Urinary bladder (tissue), 4 donors: ENCODE results near the gene CGB1. TPM values are rescaled to one million over a fixed set of nuclear protein-coding genes. Genes with fewer than 3 reads are reported as not detected.
A peak's percentile ranks its signal among the peaks of the same experiment; 100 is the strongest.
"Not testable (repeated sequence)": the region's sequence is repeated elsewhere in the genome, so short reads cannot be mapped to it uniquely, and the experiment has no call there.

Source experiments
- DNase-seq: peaks from one replicate; pipeline ENCODE4 v3.0.0-alpha.2; 2015; ENCODE audit errors: extremely low spot score
- H3K27ac ChIP-seq: one replicate; pipeline ENCODE4 v1.5.1; 2013; ENCODE audit warnings: low read depth, mild to moderate bottlenecking, moderate library complexity
- H3K36me3 ChIP-seq: one replicate; pipeline ENCODE4 v1.6.1; 2013; ENCODE audit warnings: mild to moderate bottlenecking, moderate library complexity; ENCODE audit not compliant: insufficient read depth
- H3K4me1 ChIP-seq: one replicate; pipeline ENCODE4 v1.6.1; 2013; ENCODE audit warnings: mild to moderate bottlenecking, moderate library complexity; ENCODE audit not compliant: insufficient read depth
- H3K4me3 ChIP-seq: one replicate; pipeline ENCODE4 v1.5.1; 2013; ENCODE audit warnings: low read depth, low read length
- WGBS: extraction: QIAGEN DNeasy Blood & Tissue Kit; methylation state at CpG from one replicate; pipeline ENCODE4 v1.1.7; 2013; 5-methylcytosine and 5-hydroxymethylcytosine counted together
- polyA plus RNA-seq: library from polyadenylated mRNA; stranded (reverse); fragments of 200-250 nt; gene quantifications from one replicate; pipeline ENCODE4 v1.2.3, GENCODE V29; 2013
- total RNA-seq: library from RNA; depleted of rRNA; stranded (reverse); fragments of >200 nt; gene quantifications from one replicate; pipeline ENCODE4 v1.2.3, GENCODE V29; 2014
- donor health status: healthy with polysubstance abuse.
- donor health status: healthy.

Gene CGB1
- total and polyA plus RNA-seq, 2 donors, result not detected

DNA sequence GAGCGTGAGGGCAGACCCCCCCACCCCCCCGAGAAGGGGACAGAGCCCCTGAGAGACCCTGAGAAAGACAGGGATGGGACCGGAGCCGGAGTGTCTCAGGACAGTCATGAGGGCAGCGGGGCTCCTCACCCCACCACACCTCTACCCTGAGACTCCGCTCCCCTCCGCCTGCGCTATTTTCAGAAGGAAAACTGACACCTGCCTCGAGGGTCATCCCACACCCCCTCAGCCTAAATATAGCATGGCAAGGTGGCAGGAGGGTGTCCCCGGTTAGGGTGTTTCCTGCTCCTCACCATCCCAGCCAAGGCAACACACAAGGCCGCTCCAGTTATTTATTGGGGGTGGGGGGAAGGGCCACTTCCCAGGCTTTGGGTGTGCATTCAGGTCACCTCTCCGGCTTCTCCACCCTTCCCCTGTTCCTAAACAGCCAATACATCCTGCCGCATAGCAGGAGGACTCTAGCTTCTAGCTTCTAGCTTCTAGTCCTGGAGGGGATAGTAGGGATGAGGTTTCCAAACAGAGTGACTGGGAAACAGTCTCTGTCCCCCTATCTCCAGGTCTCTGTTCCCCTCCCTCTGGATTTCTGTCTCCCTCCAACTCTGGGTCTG is 29.3 kb upstream of the CGB1 start:
- no peaks in the 10 kb centered on the region for H3K4me1 ChIP-seq
- no peaks in the 10 kb centered on the region for H3K36me3 ChIP-seq
- 63% methylated on average over 13 of the region's 13 CpGs for WGBS
- no peak overlapping the region for H3K4me3 ChIP-seq
- H3K27ac ChIP-seq, result no peak overlapping the region
- DNase-seq, result no peak

DNA sequence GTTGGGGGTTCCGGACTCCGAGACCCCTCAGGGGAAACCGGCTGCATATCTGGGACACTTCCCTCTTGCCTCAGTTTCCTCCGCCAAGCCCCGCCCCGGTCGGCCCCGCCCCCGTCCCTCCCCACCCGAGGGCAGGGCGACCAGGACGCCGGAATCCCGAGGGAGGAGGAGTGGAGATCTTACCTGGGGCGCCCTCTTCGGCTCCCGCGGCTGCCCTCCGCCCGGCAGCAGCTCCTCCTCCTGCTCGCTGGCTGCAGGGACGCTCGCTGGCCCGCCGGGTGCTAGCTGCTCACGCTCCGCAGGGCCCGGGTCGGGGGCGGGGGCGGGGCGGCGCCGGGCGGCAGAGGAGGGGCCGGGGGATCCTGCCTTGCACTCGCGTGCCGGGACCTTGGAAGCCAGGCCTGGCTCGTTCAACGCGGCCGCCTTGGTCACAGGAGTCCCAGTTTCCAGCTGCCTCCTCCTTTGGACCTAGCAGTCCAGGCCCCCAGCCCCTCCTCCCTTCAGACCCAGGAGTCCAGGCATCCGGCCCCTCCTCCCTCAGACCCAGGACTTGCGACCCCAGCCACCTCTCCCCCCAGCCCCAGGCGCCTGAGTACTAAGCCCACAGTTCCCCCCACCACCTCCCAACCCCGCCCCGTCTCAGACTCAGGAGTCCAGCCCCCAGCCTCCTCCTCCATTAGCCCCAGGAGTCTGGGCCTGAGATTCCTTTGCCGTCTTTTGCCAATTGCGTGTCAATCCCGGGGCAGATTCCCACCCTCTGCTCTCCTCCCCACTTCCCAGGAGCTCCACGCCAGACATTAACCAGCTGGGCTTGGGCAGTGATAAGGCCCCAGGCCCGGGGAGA is 28.3 kb upstream of the CGB1 start, which contains the start of gene NTF4:
TSS of gene NTF4 (minus strand) at position 51 of the 844 bp plus-strand sequence. CDS start 2,821 bp downstream, outside the sequence.
- Histone ChIP-seq H3K4me3 (peak within 1 kb of the TSS; percentile 31), H3K36me3 (no peaks in the 10 kb centered on the region), H3K27ac (no peak within 1 kb of the TSS), H3K4me1 (no peaks in the 10 kb centered on the region)
- WGBS, result 4% methylated on average over 53 of the region's 53 CpGs
- no peak for DNase-seq

DNA sequence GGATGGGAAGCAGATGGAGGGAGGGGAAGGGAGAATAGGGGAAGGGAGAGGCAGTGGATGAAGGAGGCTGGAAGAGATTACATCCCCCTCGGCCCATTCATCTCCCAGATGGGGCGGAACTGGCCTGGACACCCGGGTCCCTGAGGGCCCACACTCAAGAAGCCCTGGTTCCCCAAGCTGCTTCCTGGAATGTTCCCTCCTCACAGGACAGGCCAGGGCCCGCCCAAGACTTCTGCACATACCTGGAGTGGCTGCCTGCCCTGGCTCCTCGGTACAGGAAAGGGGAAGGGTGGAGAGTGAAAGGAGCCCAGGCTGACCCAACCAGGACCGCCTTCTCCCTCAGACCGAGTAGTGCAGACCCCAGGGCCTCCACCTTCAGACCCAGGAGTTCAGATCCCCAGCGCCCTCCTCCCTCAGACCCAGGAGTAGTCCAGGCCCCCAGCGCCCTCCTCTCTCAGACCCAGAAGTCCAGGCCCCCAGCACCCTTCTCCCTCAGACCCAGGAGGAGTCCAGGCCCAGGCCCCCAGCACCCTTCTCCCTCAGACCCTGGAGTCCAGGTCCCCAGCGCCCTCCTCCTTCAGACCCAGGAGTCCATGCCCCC is 27.4 kb upstream of the CGB1 start:
- no peaks in the 10 kb centered on the region for H3K4me1 ChIP-seq
- H3K4me3 ChIP-seq, result no peak overlapping the region
- H3K27ac ChIP-seq, result no peak overlapping the region
- 55% methylated on average over 10 of the region's 10 CpGs for WGBS
- H3K36me3 ChIP-seq, result no peaks in the 10 kb centered on the region
- DNase-seq, result no peak

DNA sequence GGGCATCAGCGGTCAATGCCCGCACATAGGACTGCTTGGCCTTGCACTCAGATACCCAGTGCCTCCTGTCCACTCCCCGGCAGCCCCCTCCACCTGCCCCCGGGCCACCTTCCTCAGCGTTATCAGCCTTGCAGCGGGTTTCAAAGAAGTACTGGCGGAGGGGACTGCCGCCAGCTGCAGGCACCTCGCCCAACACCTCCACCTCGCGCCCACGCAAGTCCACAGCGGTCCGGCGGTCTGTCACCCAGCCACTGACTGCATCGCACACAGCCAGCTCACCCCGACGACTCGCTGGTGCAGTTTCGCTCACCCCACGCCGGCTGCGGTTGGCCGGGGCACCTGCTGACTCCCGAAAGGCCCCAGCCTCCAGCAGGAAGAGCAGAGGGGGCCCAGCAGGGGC is 24.8 kb upstream of the CGB1 start:
- WGBS, result 77% methylated on average over 25 of the region's 25 CpGs
- H3K27ac ChIP-seq, result no peak overlapping the region
- DNase-seq, result no peak
- no peaks in the 10 kb centered on the region for H3K36me3 ChIP-seq
- no peak overlapping the region for H3K4me3 ChIP-seq
- no peaks in the 10 kb centered on the region for H3K4me1 ChIP-seq

DNA sequence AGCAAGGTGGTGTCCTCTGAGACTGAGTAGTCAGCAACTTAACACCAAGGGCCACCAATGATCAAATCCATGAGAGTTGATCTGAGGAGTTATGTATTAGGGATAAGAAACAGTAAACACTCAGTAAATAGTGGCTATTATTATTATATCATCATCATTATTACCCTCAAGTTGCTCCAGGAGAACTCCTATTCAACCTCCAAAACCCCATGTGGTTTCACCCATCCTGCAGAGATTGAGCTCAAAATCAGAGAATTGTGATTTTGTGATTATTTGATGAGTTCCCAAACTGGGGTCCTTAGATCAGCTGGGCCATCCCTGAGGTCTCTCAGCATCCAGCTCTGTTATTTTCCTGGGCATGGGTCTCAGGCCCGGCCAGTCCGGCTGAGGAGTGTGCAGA is 24.3 kb upstream of the CGB1 start:
- H3K36me3 ChIP-seq, result no peaks in the 10 kb centered on the region
- H3K4me1 ChIP-seq, result no peaks in the 10 kb centered on the region
- no peak overlapping the region for H3K27ac ChIP-seq
- WGBS, result 99% methylated on average over 2 of the region's 2 CpGs
- DNase-seq, result no peak
- no peak overlapping the region for H3K4me3 ChIP-seq

DNA sequence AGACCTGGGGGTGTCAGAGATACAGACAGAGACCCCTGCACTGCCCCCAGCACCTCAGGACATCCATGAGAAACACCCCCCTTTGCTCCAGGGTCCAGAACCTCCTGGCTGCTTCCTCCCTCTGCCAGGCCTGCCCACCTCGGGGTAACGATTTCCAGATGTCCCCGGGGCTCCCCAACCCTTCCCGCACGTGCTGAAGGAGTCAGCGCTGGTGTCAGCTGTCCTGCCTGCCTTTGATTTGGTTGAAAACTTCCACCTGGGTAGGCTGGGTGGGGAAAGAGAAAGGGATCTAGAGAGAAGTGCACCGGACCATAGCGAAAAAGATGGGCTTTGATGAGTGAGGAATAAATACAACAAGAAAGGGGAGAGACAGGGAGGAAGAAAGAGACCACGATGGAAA is 22.4 kb upstream of the CGB1 start:
- Histone ChIP-seq H3K4me3 (no peak overlapping the region), H3K36me3 (no peaks in the 10 kb centered on the region), H3K4me1 (no peaks in the 10 kb centered on the region), H3K27ac (no peak overlapping the region)
- 35% methylated on average over 9 of the region's 9 CpGs for WGBS
- no peak for DNase-seq

DNA sequence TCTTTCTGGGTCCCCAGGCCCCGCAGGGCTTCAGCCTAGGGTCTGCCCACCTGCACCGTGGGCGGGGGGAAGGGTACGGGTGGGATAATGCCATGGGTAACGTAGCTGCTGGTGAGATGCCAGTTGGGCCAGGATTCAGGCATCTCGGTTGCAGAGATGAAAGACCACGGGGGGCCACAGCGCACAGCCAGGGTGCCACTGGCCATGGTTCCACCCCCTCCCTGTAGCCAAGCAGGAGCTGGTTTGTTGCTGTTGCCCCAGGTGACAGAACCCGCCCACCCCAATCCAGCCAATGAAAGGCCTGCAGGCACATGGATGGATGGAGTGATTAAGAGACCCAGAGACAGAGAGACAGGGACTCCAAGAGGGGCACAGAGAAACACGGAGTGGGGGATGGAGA is 21.9 kb upstream of the CGB1 start:
- no peak overlapping the region for H3K4me3 ChIP-seq
- H3K27ac ChIP-seq, result no peak overlapping the region
- 35% methylated on average over 10 of the region's 10 CpGs for WGBS
- H3K36me3 ChIP-seq, result no peaks in the 10 kb centered on the region
- H3K4me1 ChIP-seq, result no peaks in the 10 kb centered on the region
- no peak for DNase-seq

DNA sequence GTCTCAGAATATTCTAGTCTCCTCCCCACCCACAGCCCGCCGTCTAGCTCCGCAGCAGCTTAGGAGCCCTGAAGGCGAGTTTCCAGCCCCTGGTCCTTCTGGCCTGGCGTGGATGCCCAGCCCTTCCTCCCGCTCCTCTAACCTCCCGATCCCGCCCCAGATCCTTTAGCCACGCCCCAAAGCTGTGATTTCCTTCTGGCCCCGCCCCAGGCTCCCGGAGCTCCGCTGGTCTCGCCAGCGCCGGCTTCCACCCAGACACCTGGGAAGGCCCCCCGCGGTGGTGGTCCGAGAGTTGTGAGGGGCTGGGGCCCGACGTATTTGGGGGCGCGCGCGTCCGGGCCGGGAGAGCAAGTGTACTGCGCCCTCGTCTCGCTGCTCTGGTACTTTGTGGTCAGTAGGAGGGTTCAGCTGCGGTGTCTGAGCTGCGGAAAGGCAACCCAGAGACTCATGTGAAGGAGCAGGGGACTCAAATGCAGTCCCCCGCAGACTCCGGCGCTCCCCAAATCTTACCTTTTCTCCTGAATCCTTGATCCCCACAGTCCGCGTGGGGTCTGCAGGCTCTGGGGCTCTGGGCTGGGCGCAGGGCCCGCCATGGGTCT is 21.0 kb upstream of the CGB1 start, which contains the start of gene CGB7:
TSS of gene CGB7 (minus strand) at position 114 of the 599 bp plus-strand sequence. CDS start 2,374 bp downstream, outside the sequence.
- no peak for DNase-seq
- Histone ChIP-seq H3K27ac (no peak within 1 kb of the TSS), H3K4me3 (peak within 1 kb of the TSS; percentile 46), H3K36me3 (no peaks in the 10 kb centered on the region), H3K4me1 (no peaks in the 10 kb centered on the region)
- WGBS, result 5% methylated on average over 38 of the region's 38 CpGs

DNA sequence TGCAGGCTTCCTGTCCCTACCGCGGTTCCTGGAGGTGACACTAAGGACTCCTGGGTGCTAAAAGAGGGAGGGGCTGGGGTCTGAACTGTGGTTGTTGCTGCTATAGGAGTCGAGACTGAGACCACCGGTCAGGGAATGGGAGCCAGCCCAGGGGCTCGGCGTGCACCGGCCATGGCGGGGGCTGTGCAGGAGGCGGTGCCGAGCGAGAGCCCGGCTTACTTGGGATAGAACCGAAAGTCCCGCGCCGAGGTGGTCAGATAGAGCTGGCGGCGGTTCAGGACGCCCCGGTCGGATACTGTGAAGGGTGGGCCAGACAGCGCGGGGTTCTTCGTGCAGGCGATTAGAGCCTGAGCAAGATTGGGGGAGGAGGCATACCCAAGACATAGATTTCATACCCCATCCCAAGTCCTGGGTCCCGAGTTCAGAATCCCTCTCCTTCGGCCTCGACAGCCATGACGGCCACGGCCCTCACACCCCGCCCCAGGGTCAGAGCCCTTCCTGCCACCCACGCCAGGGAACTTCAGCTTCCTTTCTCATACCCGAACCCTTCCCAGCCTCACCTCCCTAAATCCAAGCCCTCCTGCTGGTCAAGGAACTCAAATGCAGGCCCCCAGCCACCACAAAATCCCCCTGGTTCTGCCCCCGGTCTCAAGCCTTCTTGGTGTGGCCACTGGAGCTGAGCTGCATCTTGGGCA is 20.4 kb upstream of the CGB1 start:
- H3K4me3 ChIP-seq, result peak overlapping the region; percentile 46
- WGBS, result 3% methylated on average over 34 of the region's 34 CpGs
- H3K4me1 ChIP-seq, H3K36me3 ChIP-seq, DNase-seq, H3K27ac ChIP-seq: not testable (repeated sequence)

DNA sequence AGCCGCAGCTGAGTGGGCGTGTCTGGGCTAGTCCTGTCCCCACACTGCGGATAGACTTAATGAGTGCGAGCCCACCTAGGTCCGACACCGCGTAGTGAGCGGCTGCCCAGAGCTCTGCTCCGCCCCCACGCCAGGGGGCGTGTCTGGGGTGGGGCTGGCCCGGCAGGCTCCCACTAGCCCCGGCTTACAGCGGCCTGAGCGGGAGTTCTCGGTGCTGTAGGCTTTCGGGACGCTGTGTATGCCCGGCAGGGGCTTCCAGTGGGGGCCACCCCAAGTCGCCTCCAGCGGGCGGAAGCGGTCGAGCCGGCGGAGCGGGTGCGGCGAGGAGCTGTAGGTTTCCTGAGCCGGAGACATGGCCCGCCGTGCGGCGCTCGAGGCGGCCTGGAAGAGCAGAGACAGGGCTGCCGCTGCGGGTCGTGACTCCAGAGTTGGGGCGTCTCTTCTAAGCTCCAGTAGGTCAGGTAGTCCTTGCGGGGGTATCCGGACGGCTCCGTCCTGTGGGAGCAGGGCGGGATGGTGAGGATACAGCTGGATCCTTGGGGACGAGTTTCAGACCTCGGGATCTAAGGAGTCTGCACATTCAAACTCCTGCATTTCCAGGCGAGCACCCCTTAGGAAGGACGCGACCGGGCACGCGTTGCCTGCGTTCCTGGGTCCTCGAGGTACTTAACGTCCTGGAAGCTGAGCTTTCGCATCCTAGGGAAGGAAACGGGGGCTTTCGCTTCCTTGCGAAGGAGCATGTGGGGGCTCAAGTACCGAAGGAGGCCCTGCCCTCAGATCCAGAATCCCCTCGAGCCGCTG is 19.6 kb upstream of the CGB1 start:
- under 1% methylated on average over 63 of the region's 63 CpGs for WGBS
- DNase-seq, result no peak

DNA sequence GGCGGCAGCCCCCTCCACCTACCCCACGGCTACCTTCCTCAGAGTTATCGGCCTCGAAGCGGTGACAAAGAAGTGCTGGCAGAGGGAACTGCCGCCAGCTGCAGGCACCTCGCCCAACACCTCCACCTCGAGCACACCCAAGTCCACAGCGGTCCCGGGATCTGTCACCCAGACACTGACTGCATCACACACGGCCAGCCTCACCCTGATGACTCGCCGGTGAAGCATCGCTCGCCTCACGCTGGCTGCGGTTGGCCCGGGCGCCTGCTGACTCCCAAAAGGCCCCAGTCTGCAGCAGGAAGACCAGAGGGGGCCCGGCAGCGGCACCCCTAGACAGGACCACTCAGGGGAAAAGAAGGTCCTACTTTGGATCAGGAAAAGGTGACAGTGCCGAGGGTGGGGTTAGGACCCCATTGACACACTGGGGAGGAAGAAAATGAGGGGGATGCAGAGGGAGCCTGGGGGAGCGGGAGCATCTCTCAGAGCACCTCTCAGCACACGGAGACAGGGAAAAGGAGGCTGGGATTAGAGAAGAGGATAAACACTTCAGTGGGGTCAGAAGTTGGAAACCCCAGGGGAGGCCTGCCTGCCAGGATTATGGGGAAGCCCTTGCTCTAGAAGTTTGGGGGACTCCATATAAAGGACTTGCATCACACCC is 13.8 kb upstream of the CGB1 start:
- WGBS, result 72% methylated on average over 24 of the region's 24 CpGs

More for the DNA sequence above, 19.6 kb upstream of the CGB1 start:
- Histone ChIP-seq H3K4me3 (peak overlapping the region; percentile 46), H3K4me1 (no peaks in the 10 kb centered on the region), H3K27ac (no peak overlapping the region), H3K36me3 (no peaks in the 10 kb centered on the region)

DNA sequence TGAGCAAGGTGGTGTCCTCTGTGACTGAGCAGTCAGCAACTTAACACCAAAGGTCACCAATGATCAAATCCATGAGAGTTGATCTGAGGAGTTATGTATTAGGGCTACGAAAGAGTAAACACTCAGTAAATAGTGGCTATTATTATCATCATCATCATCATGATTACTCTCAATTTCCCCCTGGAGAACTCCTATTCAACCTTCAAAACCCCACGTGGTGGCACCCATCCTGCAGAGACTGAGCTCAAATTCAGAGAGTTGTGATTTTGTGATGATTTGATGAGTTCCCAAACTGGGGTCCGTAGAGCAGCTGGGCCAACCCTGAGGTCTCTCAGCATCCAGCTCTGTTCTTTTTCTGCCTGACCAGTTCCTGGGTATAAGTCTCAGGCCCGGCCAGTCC is 13.1 kb upstream of the CGB1 start:
- not testable (repeated sequence) for H3K4me3 ChIP-seq, H3K27ac ChIP-seq, H3K36me3 ChIP-seq, H3K4me1 ChIP-seq, DNase-seq
- 82% methylated on average over 3 of the region's 4 CpGs for WGBS

More for the DNA sequence above, 13.8 kb upstream of the CGB1 start:
- not testable (repeated sequence) for H3K27ac ChIP-seq, H3K4me1 ChIP-seq, DNase-seq, H3K36me3 ChIP-seq, H3K4me3 ChIP-seq
